DOHH2 (cell line): ENCODE results near the gene GPC1.

Experiments
- EZH2phosphoT487 ChIP-seq: fragments of 200-600 bp; sonication (generic); IDR thresholded peaks from 2 replicates; pipeline ENCODE4 v1.6.1; 2017; ENCODE audit warnings: borderline replicate concordance, mild to moderate bottlenecking, antibody characterized with exemption, low read length, moderate library complexity, mixed read lengths
- TF ChIP-seq, protein P1 (sequence below): fragments of 200-600 bp; sonication (generic); IDR thresholded peaks from one replicate; pipeline ENCODE4 v1.5.1; 2014; ENCODE audit warnings: antibody characterized with exemption, mild to moderate bottlenecking, low read depth, low read length; ENCODE audit not compliant: poor library complexity, severe bottlenecking

DNA sequence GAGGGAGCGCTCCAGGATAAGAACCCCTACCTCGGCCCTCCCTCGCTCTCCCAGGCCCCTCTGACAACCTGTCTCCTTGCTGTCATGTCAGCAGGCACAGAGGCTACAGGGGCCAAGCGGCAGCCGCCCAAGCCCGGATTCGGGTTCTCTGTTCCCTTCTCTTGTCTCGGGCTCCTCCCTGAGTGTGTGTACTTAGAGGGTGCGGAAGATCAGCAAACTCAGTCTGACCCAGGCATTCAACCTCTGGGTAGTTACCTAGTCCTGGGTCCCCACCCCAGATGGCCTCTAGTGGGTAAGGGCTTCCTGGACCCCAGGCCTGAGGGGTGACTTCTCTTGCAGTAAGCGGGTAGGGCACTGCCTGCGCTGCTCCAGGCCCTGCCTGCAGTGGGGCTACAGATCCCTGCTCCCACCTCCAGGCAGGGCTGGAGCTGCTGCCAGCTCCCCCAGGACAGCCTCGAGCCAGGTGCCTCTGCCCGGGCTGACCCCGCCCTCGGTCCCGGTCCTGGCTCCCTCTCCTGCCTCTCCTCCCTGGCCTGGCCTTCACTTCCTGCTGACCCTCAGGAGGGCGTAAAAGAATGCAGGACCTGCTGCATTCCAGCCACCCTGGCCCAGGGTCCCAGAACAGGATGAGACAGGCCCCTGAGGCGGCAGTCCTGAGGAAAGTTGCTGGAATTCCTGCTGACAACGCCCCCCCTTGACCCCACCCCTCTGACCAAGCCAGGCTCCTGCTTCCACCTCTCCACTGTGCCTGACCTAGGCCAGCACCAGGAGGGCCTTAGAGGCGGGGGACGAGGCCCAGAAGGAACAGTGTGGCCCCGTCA, 22.0 kb downstream of the GPC1 start:
- TF ChIP-seq, protein P1, sequence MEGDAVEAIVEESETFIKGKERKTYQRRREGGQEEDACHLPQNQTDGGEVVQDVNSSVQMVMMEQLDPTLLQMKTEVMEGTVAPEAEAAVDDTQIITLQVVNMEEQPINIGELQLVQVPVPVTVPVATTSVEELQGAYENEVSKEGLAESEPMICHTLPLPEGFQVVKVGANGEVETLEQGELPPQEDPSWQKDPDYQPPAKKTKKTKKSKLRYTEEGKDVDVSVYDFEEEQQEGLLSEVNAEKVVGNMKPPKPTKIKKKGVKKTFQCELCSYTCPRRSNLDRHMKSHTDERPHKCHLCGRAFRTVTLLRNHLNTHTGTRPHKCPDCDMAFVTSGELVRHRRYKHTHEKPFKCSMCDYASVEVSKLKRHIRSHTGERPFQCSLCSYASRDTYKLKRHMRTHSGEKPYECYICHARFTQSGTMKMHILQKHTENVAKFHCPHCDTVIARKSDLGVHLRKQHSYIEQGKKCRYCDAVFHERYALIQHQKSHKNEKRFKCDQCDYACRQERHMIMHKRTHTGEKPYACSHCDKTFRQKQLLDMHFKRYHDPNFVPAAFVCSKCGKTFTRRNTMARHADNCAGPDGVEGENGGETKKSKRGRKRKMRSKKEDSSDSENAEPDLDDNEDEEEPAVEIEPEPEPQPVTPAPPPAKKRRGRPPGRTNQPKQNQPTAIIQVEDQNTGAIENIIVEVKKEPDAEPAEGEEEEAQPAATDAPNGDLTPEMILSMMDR, result no peak
- no peak for TF ChIP-seq EZH2phosphoT487
